HEK293 (cell line): ENCODE results near the gene BAZ1A.

ENCODE experiments used
- CTCF ChIA-PET: fragments of 350-600 bp; formaldehyde crosslinking; extraction: SDS; loops from one replicate; lab custom pipeline; 2021; ENCODE audit warnings: antibody characterized with exemption; lab: Yijun Ruan, JAX
- POLR2A ChIA-PET: fragments of 300-600 bp; formaldehyde crosslinking; extraction: SDS; loops from one replicate; lab custom pipeline; 2020; ENCODE audit warnings: antibody characterized with exemption, inconsistent platforms; lab: Yijun Ruan, JAX
- H3K27ac ChIP-seq: fragments of 200-500 bp; sonication (Bioruptor generic); 2 replicates; pipeline ENCODE4 v1.5.1; 2014; ENCODE audit warnings: low read depth, low read length, control low read depth, inconsistent platforms; ENCODE audit errors: extremely low read depth
- H3K36me3 ChIP-seq, 2 experiments: fragments of 200-500 bp in 1 of 2; sonication (Bioruptor generic) in 1 of 2; 1 replicate in 1 of 2; 2 replicates in 1 of 2; pipeline ENCODE4 v1.5.1; 2014 to 2017; ENCODE audit warnings: inconsistent platforms in 2 of 2, low read length in 2 of 2; ENCODE audit not compliant: control insufficient read depth in 2 of 2, insufficient read depth in 1 of 2
- H3K4me1 ChIP-seq: fragments of 200-500 bp; sonication (Bioruptor generic); 2 replicates; pipeline ENCODE4 v1.5.1; 2014; ENCODE audit warnings: mild to moderate bottlenecking, low read length, inconsistent platforms; ENCODE audit not compliant: control insufficient read depth, insufficient read depth
- H3K4me3 ChIP-seq: 2 replicates; pipeline ENCODE4 v1.5.1; 2011; ENCODE audit warnings: low read depth, mild to moderate bottlenecking, control low read depth, low read length, moderate library complexity
- H3K9me3 ChIP-seq: fragments of 200-500 bp; sonication (Bioruptor generic); 2 replicates; pipeline ENCODE4 v1.5.1; 2014; ENCODE audit warnings: low read depth, low read length, inconsistent platforms; ENCODE audit not compliant: control insufficient read depth, insufficient read depth
- AEBP2 ChIP-seq: fragments of 450-650 bp; formaldehyde crosslinking; IDR thresholded peaks from 2 replicates; pipeline ENCODE4 v1.5.1; 2016; ENCODE audit warnings: missing biosample characterization, missing genetic modification characterization, borderline replicate concordance
- HOXC10 ChIP-seq: sonication (generic); formaldehyde crosslinking; IDR thresholded peaks from 2 replicates; pipeline ENCODE4 v1.8.1; 2023; ENCODE audit warnings: mild to moderate bottlenecking, missing genetic modification reagents
- PRDM4 ChIP-seq: fragments of 450-650 bp; formaldehyde crosslinking; IDR thresholded peaks from 2 replicates; pipeline ENCODE4 v1.5.1; 2017; ENCODE audit warnings: missing biosample characterization, missing genetic modification characterization
- SALL2 ChIP-seq: fragments of 450-650 bp; formaldehyde crosslinking; IDR thresholded peaks from 2 replicates; pipeline ENCODE4 v1.5.0; 2017; ENCODE audit warnings: missing biosample characterization, mild to moderate bottlenecking, missing genetic modification characterization, borderline replicate concordance
- ZBTB1 ChIP-seq: fragments of 450-650 bp; formaldehyde crosslinking; IDR thresholded peaks from 2 replicates; pipeline ENCODE4 v1.5.1; 2016; ENCODE audit warnings: missing biosample characterization, missing genetic modification characterization
- ZBTB21 ChIP-seq: fragments of 450-650 bp; formaldehyde crosslinking; IDR thresholded peaks from 2 replicates; pipeline ENCODE4 v1.5.1; 2017; ENCODE audit warnings: missing biosample characterization, missing genetic modification characterization
- ZBTB49 ChIP-seq: fragments of 450-650 bp; formaldehyde crosslinking; IDR thresholded peaks from 2 replicates; pipeline ENCODE4 v1.5.1; 2016; ENCODE audit warnings: missing biosample characterization, missing genetic modification characterization, low read depth
- ZBTB7A ChIP-seq: fragments of 450-650 bp; formaldehyde crosslinking; IDR thresholded peaks from 2 replicates; pipeline ENCODE4 v1.5.1; 2016; ENCODE audit warnings: low read depth, missing biosample characterization, missing genetic modification characterization
- ZNF214 ChIP-seq: fragments of 450-650 bp; formaldehyde crosslinking; IDR thresholded peaks from 2 replicates; pipeline ENCODE4 v1.5.1; 2017; ENCODE audit warnings: missing biosample characterization, mild to moderate bottlenecking, missing genetic modification characterization, borderline replicate concordance
- ZNF274 ChIP-seq, 2 experiments: fragments of 200-500 bp in 1 of 2; fragments of 450-650 bp in 1 of 2; sonication (Bioruptor generic) in 1 of 2; formaldehyde crosslinking in 1 of 2; IDR thresholded peaks; 2 replicates each; pipeline versions ENCODE4 v1.5.1 to v1.6.1; 2014 to 2016; ENCODE audit warnings: borderline replicate concordance in 1 of 2, inconsistent platforms in 1 of 2, low read length in 1 of 2, missing biosample characterization in 1 of 2, missing genetic modification characterization in 1 of 2
- ZNF280C ChIP-seq: fragments of 450-650 bp; formaldehyde crosslinking; IDR thresholded peaks from 2 replicates; pipeline ENCODE4 v1.5.1; 2016; ENCODE audit warnings: missing biosample characterization, missing genetic modification characterization
- ZNF324 ChIP-seq: fragments of 450-650 bp; formaldehyde crosslinking; IDR thresholded peaks from 2 replicates; pipeline ENCODE4 v1.5.1; 2016; ENCODE audit warnings: missing biosample characterization, missing genetic modification characterization
- ZNF404 ChIP-seq: fragments of 450-650 bp; formaldehyde crosslinking; IDR thresholded peaks from 2 replicates; pipeline ENCODE4 v1.5.1; 2017; ENCODE audit warnings: missing biosample characterization, missing genetic modification characterization
- ZNF623 ChIP-seq: fragments of 450-650 bp; formaldehyde crosslinking; IDR thresholded peaks from 2 replicates; pipeline ENCODE4 v1.5.1; 2016; ENCODE audit warnings: missing biosample characterization, missing genetic modification characterization
- ZNF704 ChIP-seq: fragments of 450-650 bp; formaldehyde crosslinking; IDR thresholded peaks from 2 replicates; pipeline ENCODE4 v1.5.1; 2016; ENCODE audit warnings: missing biosample characterization, missing genetic modification characterization
- ZSCAN23 ChIP-seq: fragments of 450-650 bp; formaldehyde crosslinking; IDR thresholded peaks from 2 replicates; pipeline ENCODE4 v1.5.1; 2016; ENCODE audit warnings: missing biosample characterization, missing genetic modification characterization

BAZ1A gene

GRCh38 chr14:34906287-34906686 lies 31.1 kb upstream of the BAZ1A start:
- no peak overlapping the region for H3K4me3 ChIP-seq
- H3K9me3 ChIP-seq: no peaks in the 10 kb centered on the region
- POLR2A ChIA-PET: no interaction called here
- TF ChIP-seq ZNF280C (no peak), SALL2 (no peak), ZNF274 (IDR thresholded peaks at IDR 0.05; ENCODE audit: low read length) (no peak), ZNF274 (tag by site-specific recombination; IDR thresholded peaks at IDR 0.05; ENCODE audit: borderline replicate concordance) (no peak), ZBTB49 (tag by site-specific recombination) (no peak), ZNF623 (no peak), PRDM4 (tag by site-specific recombination) (no peak), ZNF324 (tag by site-specific recombination) (no peak), ZNF704 (tag by site-specific recombination) (no peak), ZBTB1 (tag by site-specific recombination) (no peak), ZNF404 (tag by site-specific recombination) (no peak), ZNF214 (no peak), HOXC10 (CRISPR knock-in tag) (no peak), ZBTB21 (tag by site-specific recombination) (no peak), AEBP2 (tag by site-specific recombination) (no peak), ZBTB7A (tag by site-specific recombination) (no peak), ZSCAN23 (tag by site-specific recombination) (no peak)
- CTCF ChIA-PET: no interaction called here
- H3K4me1 ChIP-seq: no peaks in the 10 kb centered on the region
- no peak overlapping the region for H3K27ac ChIP-seq
- H3K36me3 ChIP-seq: no peaks in the 10 kb centered on the region
